Neural cell (in vitro differentiated cells): ENCODE measurements around the gene HIC1. TPM values are rescaled to one million over a fixed set of nuclear protein-coding genes. Genes with fewer than 3 reads are reported as not detected.

ENCODE experiments used
- H2AFZ ChIP-seq: fragments of 200-600, 300-800 bp; sonication (generic), shearing (Covaris generic); 2 replicates; pipeline ENCODE4 v1.6.0; 2014; ENCODE audit warnings: low read depth, mild to moderate bottlenecking, antibody characterized with exemption, low read length, moderate library complexity
- H3F3A ChIP-seq: fragments of 200-600 bp; shearing (Covaris generic); 2 replicates; pipeline ENCODE4 v1.6.1; 2016; ENCODE audit warnings: mild to moderate bottlenecking, moderate library complexity, mixed read lengths, antibody characterized with exemption, low read length; ENCODE audit not compliant: insufficient read depth, poor library complexity, severe bottlenecking
- H3K27ac ChIP-seq: fragments of 200-600, 300-800 bp; sonication (generic), shearing (Covaris generic); 2 replicates; pipeline ENCODE4 v1.5.1; 2014; ENCODE audit warnings: mild to moderate bottlenecking, low read length, moderate library complexity
- H3K27me3 ChIP-seq: fragments of 300-800, 200-600 bp; sonication (generic), shearing (Covaris generic); 2 replicates; pipeline ENCODE4 v1.6.0; 2014; ENCODE audit warnings: mild to moderate bottlenecking, low read depth, low read length, moderate library complexity; ENCODE audit not compliant: insufficient read depth
- H3K36me3 ChIP-seq: fragments of 300-800, 200-600 bp; sonication (generic), shearing (Covaris generic); 2 replicates; pipeline ENCODE4 v1.5.1; 2014; ENCODE audit warnings: mild to moderate bottlenecking, antibody characterized with exemption, low read length, moderate library complexity; ENCODE audit not compliant: insufficient read depth
- H3K4me2 ChIP-seq: fragments of 300-800, 200-600 bp; sonication (generic), shearing (Covaris generic); 2 replicates; pipeline ENCODE4 v1.6.0; 2014; ENCODE audit warnings: mild to moderate bottlenecking, low read length
- H3K4me3 ChIP-seq: fragments of 300-800, 200-600 bp; sonication (generic), shearing (Covaris generic); 2 replicates; pipeline ENCODE4 v1.5.1; 2014; ENCODE audit warnings: mild to moderate bottlenecking, low read length, moderate library complexity
- H3K79me2 ChIP-seq: fragments of 200-600 bp; shearing (Covaris generic); replicated peaks from 2 replicates; pipeline ENCODE4 v1.6.0; 2014; ENCODE audit warnings: mild to moderate bottlenecking, low read length, moderate library complexity; ENCODE audit not compliant: insufficient read depth
- H3K9ac ChIP-seq: fragments of 300-800, 200-600 bp; sonication (generic), shearing (Covaris generic); 2 replicates; pipeline ENCODE4 v1.6.1; 2016; ENCODE audit warnings: mild to moderate bottlenecking, low read length, mixed read lengths
- H3K9me2 ChIP-seq: fragments of 200-600 bp; shearing (Covaris generic); 2 replicates; pipeline ENCODE4 v1.6.1; 2016; ENCODE audit warnings: mild to moderate bottlenecking, low read length, mixed read lengths; ENCODE audit not compliant: insufficient read depth
- H3K9me3 ChIP-seq: fragments of 200-600, 300-800 bp; sonication (generic), shearing (Covaris generic); 2 replicates; pipeline ENCODE4 v1.6.1; 2016; ENCODE audit warnings: mild to moderate bottlenecking, mixed run types, low read length, moderate library complexity, mixed read lengths
- H4K20me1 ChIP-seq: fragments of 200-600 bp; shearing (Covaris generic); 2 replicates; pipeline ENCODE4 v1.6.1; 2016; ENCODE audit warnings: mild to moderate bottlenecking, mixed run types; ENCODE audit not compliant: insufficient read depth
- CTCF ChIP-seq: fragments of 450-650 bp; IDR thresholded peaks from 2 replicates; pipeline ENCODE4 v1.5.1; 2014; ENCODE audit warnings: antibody characterized with exemption, mild to moderate bottlenecking, moderate library complexity; ENCODE audit not compliant: poor library complexity, severe bottlenecking
- EP300 ChIP-seq: fragments of 450-650 bp; conservative IDR thresholded peaks from 2 replicates; pipeline ENCODE4 v1.6.1; 2014; ENCODE audit warnings: antibody characterized with exemption, mild to moderate bottlenecking, moderate library complexity; ENCODE audit not compliant: poor library complexity, severe bottlenecking
- EZH2 ChIP-seq: fragments of 200-600, 300-800 bp; shearing (Covaris generic), sonication (generic); IDR thresholded peaks from 2 replicates; pipeline ENCODE4 v1.6.1; 2014; ENCODE audit warnings: antibody characterized with exemption, low read length, borderline replicate concordance, mild to moderate bottlenecking; ENCODE audit not compliant: insufficient read depth, poor library complexity, severe bottlenecking
- MXI1 ChIP-seq: fragments of 450-650 bp; conservative IDR thresholded peaks from 2 replicates; pipeline ENCODE4 v1.6.1; 2014; ENCODE audit warnings: antibody characterized with exemption, mild to moderate bottlenecking; ENCODE audit not compliant: poor library complexity, severe bottlenecking
- POLR2AphosphoS5 ChIP-seq: IDR thresholded peaks from 2 replicates; pipeline ENCODE4 v1.6.1; 2012
- RAD21 ChIP-seq: fragments of 450-650 bp; conservative IDR thresholded peaks from 2 replicates; pipeline ENCODE4 v1.6.1; 2014; ENCODE audit warnings: antibody characterized with exemption, mild to moderate bottlenecking, moderate library complexity
- REST ChIP-seq: IDR thresholded peaks from 2 replicates; pipeline ENCODE4 v1.6.1; 2012; ENCODE audit warnings: borderline replicate concordance
- SMC3 ChIP-seq: fragments of 450-650 bp; conservative IDR thresholded peaks from 2 replicates; pipeline ENCODE4 v1.6.1; 2014; ENCODE audit warnings: antibody characterized with exemption, mild to moderate bottlenecking, moderate library complexity; ENCODE audit not compliant: poor library complexity
- TAF1 ChIP-seq: IDR thresholded peaks from 2 replicates; pipeline ENCODE4 v1.6.1; 2012; ENCODE audit warnings: low read depth
- polyA plus RNA-seq: library from polyadenylated mRNA; depleted of rRNA; stranded (reverse); fragments of >200 nt; gene quantifications from 2 replicates; pipeline ENCODE4 v1.2.3, GENCODE V29; 2014

The HIC1 gene
- polyA plus RNA-seq, 1 donor from 2014 or later, result 2.8 TPM

- Histone ChIP-seq H2AFZ (peak within 1 kb of the TSS; percentile 52), H3F3A (no peaks in the 10 kb centered on the region), H3K9me2 (no peaks in the 10 kb centered on the region), H3K79me2 (no peaks in the 10 kb centered on the region), H4K20me1 (no peaks in the 10 kb centered on the region), H3K9ac (peak within 1 kb of the TSS; percentile 85), H3K4me2 (peak within 1 kb of the TSS; percentile 98), H3K27ac (peak within 1 kb of the TSS; percentile 76), H3K27me3 (peaks cover 14% of the 10 kb centered on the region), H3K4me3 (peak within 1 kb of the TSS; percentile 94), H3K36me3 (no peaks in the 10 kb centered on the region), H3K9me3 (no peaks in the 10 kb centered on the region)
- TF ChIP-seq SMC3 (no peak), REST (peak; percentile 85), MXI1 (peak; percentile 99), TAF1 (peak; percentile 66), EP300 (peak; percentile 35), POLR2AphosphoS5 (peak; percentile 86), CTCF (no peak)
These were observed 24.8 kb upstream of the HIC1 start, which contains the start of gene DPH1 for GRCh38 chr17:2029911-2030778. DPH1 (plus strand) TSS chr17:2030153; CDS start chr17:2030170, 17 bp downstream.

GRCh38 chr17:2030779-2031163 is 24.1 kb upstream of the HIC1 start:
- peak overlapping the region; percentile 98 for H3K4me2 ChIP-seq
- no peaks in the 10 kb centered on the region for H3F3A ChIP-seq
- peak overlapping the region; percentile 41 for H2AFZ ChIP-seq
- peak overlapping the region; percentile 76 for H3K27ac ChIP-seq
- H3K4me3 ChIP-seq, result peak overlapping the region; percentile 94
- no peaks in the 10 kb centered on the region for H3K79me2 ChIP-seq
- peaks cover 7% of the 10 kb centered on the region for H3K27me3 ChIP-seq
- peak overlapping the region; percentile 85 for H3K9ac ChIP-seq
- TF ChIP-seq CTCF (peak; percentile 85), SMC3 (peak; percentile 80), MXI1 (no peak), EZH2 (no peak), RAD21 (peak; percentile 83)
- no peaks in the 10 kb centered on the region for H3K9me2 ChIP-seq
- H3K36me3 ChIP-seq, result no peaks in the 10 kb centered on the region
- no peaks in the 10 kb centered on the region for H4K20me1 ChIP-seq
- H3K9me3 ChIP-seq, result no peaks in the 10 kb centered on the region
